Adrenal gland (tissue), 5 donors: ENCODE data around the gene KCNK13.
"Not testable (repeated sequence)": the region's sequence is repeated elsewhere in the genome, so short reads cannot be mapped to it uniquely, and the experiment has no call there.

Experiments used
- POLR2A ChIP-seq, 2 donors: fragments of 450-650 bp; IDR thresholded peaks; one replicate each; pipeline ENCODE4 v1.6.1; 2017; ENCODE audit warnings: antibody characterized with exemption in 2 of 2, mild to moderate bottlenecking in 2 of 2, moderate library complexity in 1 of 2
- TF ChIP-seq, protein P1 (sequence below), 6 experiments: fragments of 450-650 bp in 4 of 6; fragments of 200-600 bp in 2 of 6; sonication (generic) in 1 of 6; IDR thresholded peaks; 1 replicate in 5 of 6; 2 replicates in 1 of 6; pipeline versions ENCODE4 v1.5.1 to v1.8.0; 2016 to 2021; ENCODE audit warnings: antibody characterized with exemption in 6 of 6, mild to moderate bottlenecking in 2 of 6, moderate library complexity in 1 of 6
- donor health status: DM: no; HTN: no; CAD: no.

DNA sequence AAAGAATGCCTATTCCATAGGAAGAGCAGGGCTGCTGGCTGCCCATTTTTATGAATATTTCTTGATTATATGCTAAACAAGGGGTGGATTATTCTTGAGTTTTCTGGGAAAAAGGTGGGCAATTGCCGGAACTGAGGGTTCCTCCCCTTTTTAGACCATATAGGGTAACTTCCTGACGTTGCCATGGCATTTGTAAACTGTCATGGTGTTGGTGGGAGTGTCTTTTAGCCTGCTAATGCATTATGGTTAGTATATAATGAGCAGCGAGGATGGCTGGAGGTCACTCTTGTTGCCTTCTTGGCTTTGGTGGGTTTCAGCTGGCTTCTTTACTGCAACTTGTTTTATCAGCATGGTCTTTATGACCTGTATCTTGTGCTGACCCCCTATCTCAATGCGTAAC is 138.8 kb downstream of the KCNK13 start:
- TF ChIP-seq, protein P1, sequence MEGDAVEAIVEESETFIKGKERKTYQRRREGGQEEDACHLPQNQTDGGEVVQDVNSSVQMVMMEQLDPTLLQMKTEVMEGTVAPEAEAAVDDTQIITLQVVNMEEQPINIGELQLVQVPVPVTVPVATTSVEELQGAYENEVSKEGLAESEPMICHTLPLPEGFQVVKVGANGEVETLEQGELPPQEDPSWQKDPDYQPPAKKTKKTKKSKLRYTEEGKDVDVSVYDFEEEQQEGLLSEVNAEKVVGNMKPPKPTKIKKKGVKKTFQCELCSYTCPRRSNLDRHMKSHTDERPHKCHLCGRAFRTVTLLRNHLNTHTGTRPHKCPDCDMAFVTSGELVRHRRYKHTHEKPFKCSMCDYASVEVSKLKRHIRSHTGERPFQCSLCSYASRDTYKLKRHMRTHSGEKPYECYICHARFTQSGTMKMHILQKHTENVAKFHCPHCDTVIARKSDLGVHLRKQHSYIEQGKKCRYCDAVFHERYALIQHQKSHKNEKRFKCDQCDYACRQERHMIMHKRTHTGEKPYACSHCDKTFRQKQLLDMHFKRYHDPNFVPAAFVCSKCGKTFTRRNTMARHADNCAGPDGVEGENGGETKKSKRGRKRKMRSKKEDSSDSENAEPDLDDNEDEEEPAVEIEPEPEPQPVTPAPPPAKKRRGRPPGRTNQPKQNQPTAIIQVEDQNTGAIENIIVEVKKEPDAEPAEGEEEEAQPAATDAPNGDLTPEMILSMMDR (IDR thresholded peaks at IDR 0.05), result not testable (repeated sequence)
- TF ChIP-seq POLR2A (IDR thresholded peaks at IDR 0.05), result not testable (repeated sequence)
